Measurements from ENCODE around the gene RAB24. TPM values are rescaled to one million over a fixed set of nuclear protein-coding genes. Genes with fewer than 3 reads are reported as not detected.

The RAB24 gene
- total and polyA plus RNA-seq, 2 experiments from 2014 or later: 27.1 to 27.7 TPM

DNA sequence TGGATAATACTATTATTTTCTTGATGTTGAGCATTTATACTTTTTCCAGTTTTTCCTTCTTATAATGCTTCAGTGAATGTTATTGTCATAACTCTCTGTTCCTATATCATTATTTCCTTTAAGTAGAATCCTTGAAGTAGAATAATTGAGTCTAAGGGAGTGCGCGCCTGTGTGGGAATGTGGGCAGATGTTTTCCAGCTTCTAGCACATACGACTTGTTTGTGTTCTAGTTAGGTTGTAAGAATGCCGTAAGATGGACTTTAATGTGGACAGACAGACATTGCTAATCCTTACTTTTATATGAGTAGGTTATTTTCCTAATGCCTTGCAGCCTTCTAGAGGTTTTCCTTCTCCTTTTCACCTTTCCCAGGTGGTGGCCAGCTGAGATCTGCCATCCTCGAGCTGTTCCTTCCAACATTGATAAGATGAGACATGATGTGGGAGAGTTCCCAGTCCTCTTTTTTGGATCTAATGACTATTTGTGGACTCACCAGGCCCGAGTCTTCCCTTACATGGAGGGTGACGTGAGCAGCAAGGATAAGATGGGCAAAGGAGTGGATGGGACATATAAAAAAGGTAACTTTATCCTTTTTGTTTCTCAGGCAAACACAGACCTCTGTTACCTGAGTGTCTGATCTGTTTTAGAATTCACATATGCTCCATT lies 34.2 kb downstream of the RAB24 start:
- H3K36me3 Mint-ChIP-seq (ENCODE audit: low read depth): peaks cover 90% of the 10 kb centered on the region
- H3K36me3 ChIP-seq (ENCODE audit: insufficient read depth): peaks cover 65% of the 10 kb centered on the region
- H3K4me2 ChIP-seq: no peak overlapping the region

More for the DNA sequence above, 34.2 kb downstream of the RAB24 start:
- peak overlapping the region; percentile 18 for H3K27ac Mint-ChIP-seq
- Histone ChIP-seq H3K27ac (ENCODE audit: low read depth) (0 out of 2 replicates have a peak overlapping the region, but pooled peaks have one; percentile 30), H4K20me1 (replicated peaks; ENCODE audit: insufficient read depth) (peaks cover 31% of the 10 kb centered on the region), H2AFZ (no peak overlapping the region), H3K79me2 (replicated peaks; ENCODE audit: insufficient read depth) (peaks cover 13% of the 10 kb centered on the region; the same call in 1 of the 2 replicates), H3K9me2 (ENCODE audit: insufficient read depth) (no peaks in the 10 kb centered on the region), H3K4me1 (ENCODE audit: insufficient read depth) (no peaks in the 10 kb centered on the region), H3F3A (replicated peaks; ENCODE audit: low read depth) (no peaks in the 10 kb centered on the region; the same call in 1 of the 2 replicates), H3K4me3 (no peak overlapping the region), H3K27me3 (ENCODE audit: insufficient read depth) (no peaks in the 10 kb centered on the region)
- H3K27me3 Mint-ChIP-seq (ENCODE audit: insufficient read depth, low read depth, poor library complexity): peaks cover 12% of the 10 kb centered on the region
- H3K9me3 Mint-ChIP-seq: no peaks in the 10 kb centered on the region; the same call in 2 of the 3 replicates
- ATAC-seq (no peak), DNase-seq (ENCODE audit: low spot score) (no peak)
- no peak overlapping the region for H3K4me3 Mint-ChIP-seq
- TF ChIP-seq JUNB (IDR thresholded peaks at IDR 0.05; ENCODE audit: unreplicated experiment) (no peak), EZH2phosphoT487 (IDR thresholded peaks at IDR 0.05; ENCODE audit: unreplicated experiment) (no peak), POLR2AphosphoS5 (IDR thresholded peaks at IDR 0.05; ENCODE audit: low read depth) (no peak), ZNF114 (CRISPR knock-in tag; IDR thresholded peaks at IDR 0.05) (no peak), ZNF331 (CRISPR knock-in tag; IDR thresholded peaks at IDR 0.05; ENCODE audit: low read depth) (no peak)
- TF ChIP-seq, protein P1, sequence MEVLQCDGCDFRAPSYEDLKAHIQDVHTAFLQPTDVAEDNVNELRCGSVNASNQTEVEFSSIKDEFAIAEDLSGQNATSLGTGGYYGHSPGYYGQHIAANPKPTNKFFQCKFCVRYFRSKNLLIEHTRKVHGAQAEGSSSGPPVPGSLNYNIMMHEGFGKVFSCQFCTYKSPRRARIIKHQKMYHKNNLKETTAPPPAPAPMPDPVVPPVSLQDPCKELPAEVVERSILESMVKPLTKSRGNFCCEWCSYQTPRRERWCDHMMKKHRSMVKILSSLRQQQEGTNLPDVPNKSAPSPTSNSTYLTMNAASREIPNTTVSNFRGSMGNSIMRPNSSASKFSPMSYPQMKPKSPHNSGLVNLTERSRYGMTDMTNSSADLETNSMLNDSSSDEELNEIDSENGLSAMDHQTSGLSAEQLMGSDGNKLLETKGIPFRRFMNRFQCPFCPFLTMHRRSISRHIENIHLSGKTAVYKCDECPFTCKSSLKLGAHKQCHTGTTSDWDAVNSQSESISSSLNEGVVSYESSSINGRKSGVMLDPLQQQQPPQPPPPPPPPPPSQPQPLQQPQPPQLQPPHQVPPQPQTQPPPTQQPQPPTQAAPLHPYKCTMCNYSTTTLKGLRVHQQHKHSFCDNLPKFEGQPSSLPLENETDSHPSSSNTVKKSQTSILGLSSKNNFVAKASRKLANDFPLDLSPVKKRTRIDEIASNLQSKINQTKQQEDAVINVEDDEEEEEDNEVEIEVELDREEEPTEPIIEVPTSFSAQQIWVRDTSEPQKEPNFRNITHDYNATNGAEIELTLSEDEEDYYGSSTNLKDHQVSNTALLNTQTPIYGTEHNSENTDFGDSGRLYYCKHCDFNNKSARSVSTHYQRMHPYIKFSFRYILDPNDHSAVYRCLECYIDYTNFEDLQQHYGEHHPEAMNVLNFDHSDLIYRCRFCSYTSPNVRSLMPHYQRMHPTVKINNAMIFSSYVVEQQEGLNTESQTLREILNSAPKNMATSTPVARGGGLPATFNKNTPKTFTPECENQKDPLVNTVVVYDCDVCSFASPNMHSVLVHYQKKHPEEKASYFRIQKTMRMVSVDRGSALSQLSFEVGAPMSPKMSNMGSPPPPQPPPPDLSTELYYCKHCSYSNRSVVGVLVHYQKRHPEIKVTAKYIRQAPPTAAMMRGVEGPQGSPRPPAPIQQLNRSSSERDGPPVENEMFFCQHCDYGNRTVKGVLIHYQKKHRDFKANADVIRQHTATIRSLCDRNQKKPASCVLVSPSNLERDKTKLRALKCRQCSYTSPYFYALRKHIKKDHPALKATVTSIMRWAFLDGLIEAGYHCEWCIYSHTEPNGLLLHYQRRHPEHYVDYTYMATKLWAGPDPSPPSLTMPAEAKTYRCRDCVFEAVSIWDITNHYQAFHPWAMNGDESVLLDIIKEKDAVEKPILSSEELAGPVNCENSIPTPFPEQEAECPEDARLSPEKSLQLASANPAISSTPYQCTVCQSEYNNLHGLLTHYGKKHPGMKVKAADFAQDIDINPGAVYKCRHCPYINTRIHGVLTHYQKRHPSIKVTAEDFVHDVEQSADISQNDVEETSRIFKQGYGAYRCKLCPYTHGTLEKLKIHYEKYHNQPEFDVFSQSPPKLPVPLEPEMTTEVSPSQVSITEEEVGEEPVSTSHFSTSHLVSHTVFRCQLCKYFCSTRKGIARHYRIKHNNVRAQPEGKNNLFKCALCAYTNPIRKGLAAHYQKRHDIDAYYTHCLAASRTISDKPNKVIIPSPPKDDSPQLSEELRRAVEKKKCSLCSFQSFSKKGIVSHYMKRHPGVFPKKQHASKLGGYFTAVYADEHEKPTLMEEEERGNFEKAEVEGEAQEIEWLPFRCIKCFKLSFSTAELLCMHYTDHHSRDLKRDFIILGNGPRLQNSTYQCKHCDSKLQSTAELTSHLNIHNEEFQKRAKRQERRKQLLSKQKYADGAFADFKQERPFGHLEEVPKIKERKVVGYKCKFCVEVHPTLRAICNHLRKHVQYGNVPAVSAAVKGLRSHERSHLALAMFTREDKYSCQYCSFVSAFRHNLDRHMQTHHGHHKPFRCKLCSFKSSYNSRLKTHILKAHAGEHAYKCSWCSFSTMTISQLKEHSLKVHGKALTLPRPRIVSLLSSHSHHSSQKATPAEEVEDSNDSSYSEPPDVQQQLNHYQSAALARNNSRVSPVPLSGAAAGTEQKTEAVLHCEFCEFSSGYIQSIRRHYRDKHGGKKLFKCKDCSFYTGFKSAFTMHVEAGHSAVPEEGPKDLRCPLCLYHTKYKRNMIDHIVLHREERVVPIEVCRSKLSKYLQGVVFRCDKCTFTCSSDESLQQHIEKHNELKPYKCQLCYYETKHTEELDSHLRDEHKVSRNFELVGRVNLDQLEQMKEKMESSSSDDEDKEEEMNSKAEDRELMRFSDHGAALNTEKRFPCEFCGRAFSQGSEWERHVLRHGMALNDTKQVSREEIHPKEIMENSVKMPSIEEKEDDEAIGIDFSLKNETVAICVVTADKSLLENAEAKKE (CRISPR knock-in tag; IDR thresholded peaks at IDR 0.05): no peak
- TF ChIP-seq, protein P2, sequence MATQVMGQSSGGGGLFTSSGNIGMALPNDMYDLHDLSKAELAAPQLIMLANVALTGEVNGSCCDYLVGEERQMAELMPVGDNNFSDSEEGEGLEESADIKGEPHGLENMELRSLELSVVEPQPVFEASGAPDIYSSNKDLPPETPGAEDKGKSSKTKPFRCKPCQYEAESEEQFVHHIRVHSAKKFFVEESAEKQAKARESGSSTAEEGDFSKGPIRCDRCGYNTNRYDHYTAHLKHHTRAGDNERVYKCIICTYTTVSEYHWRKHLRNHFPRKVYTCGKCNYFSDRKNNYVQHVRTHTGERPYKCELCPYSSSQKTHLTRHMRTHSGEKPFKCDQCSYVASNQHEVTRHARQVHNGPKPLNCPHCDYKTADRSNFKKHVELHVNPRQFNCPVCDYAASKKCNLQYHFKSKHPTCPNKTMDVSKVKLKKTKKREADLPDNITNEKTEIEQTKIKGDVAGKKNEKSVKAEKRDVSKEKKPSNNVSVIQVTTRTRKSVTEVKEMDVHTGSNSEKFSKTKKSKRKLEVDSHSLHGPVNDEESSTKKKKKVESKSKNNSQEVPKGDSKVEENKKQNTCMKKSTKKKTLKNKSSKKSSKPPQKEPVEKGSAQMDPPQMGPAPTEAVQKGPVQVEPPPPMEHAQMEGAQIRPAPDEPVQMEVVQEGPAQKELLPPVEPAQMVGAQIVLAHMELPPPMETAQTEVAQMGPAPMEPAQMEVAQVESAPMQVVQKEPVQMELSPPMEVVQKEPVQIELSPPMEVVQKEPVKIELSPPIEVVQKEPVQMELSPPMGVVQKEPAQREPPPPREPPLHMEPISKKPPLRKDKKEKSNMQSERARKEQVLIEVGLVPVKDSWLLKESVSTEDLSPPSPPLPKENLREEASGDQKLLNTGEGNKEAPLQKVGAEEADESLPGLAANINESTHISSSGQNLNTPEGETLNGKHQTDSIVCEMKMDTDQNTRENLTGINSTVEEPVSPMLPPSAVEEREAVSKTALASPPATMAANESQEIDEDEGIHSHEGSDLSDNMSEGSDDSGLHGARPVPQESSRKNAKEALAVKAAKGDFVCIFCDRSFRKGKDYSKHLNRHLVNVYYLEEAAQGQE (IDR thresholded peaks at IDR 0.05; ENCODE audit: unreplicated experiment): no peak
- TF ChIP-seq, protein P3, sequence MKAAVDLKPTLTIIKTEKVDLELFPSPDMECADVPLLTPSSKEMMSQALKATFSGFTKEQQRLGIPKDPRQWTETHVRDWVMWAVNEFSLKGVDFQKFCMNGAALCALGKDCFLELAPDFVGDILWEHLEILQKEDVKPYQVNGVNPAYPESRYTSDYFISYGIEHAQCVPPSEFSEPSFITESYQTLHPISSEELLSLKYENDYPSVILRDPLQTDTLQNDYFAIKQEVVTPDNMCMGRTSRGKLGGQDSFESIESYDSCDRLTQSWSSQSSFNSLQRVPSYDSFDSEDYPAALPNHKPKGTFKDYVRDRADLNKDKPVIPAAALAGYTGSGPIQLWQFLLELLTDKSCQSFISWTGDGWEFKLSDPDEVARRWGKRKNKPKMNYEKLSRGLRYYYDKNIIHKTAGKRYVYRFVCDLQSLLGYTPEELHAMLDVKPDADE (IDR thresholded peaks at IDR 0.05): no peak
- no peaks in the 10 kb centered on the region for H3K4me1 Mint-ChIP-seq

Measured in GM23338 (cell line).